HEK293 (cell line): ENCODE results near the gene TEX14.

ENCODE experiments used
- BCL11B ChIP-seq: fragments of 450-650 bp; formaldehyde crosslinking; IDR thresholded peaks from 2 replicates; pipeline ENCODE4 v1.5.1; 2016; ENCODE audit warnings: low read depth, missing biosample characterization, missing genetic modification characterization
- GLI4 ChIP-seq: fragments of 450-650 bp; formaldehyde crosslinking; IDR thresholded peaks from 2 replicates; pipeline ENCODE4 v1.5.1; 2016; ENCODE audit warnings: missing biosample characterization, missing genetic modification characterization
- GLIS2 ChIP-seq: fragments of 450-650 bp; formaldehyde crosslinking; IDR thresholded peaks from 2 replicates; pipeline ENCODE4 v1.5.1; 2016; ENCODE audit warnings: missing biosample characterization, missing genetic modification characterization
- KLF9 ChIP-seq: fragments of 450-650 bp; formaldehyde crosslinking; IDR thresholded peaks from 2 replicates; pipeline ENCODE4 v1.5.1; 2016; ENCODE audit warnings: missing biosample characterization, missing genetic modification characterization, low read depth
- REST ChIP-seq: fragments of 450-650 bp; formaldehyde crosslinking; IDR thresholded peaks from 2 replicates; pipeline ENCODE4 v1.5.1; 2016; ENCODE audit warnings: missing biosample characterization, missing genetic modification characterization
- ZBTB49 ChIP-seq: fragments of 450-650 bp; formaldehyde crosslinking; IDR thresholded peaks from 2 replicates; pipeline ENCODE4 v1.5.1; 2016; ENCODE audit warnings: missing biosample characterization, missing genetic modification characterization, low read depth
- ZBTB8A ChIP-seq: fragments of 450-650 bp; formaldehyde crosslinking; IDR thresholded peaks from 2 replicates; pipeline ENCODE4 v1.5.1; 2016; ENCODE audit warnings: missing biosample characterization, missing genetic modification characterization
- ZNF114 ChIP-seq: fragments of 450-650 bp; formaldehyde crosslinking; IDR thresholded peaks from 2 replicates; pipeline ENCODE4 v1.5.0; 2017; ENCODE audit warnings: missing biosample characterization, missing genetic modification characterization
- ZNF138 ChIP-seq: fragments of 450-650 bp; formaldehyde crosslinking; IDR thresholded peaks from 2 replicates; pipeline ENCODE4 v1.5.1; 2016; ENCODE audit warnings: missing biosample characterization, missing genetic modification characterization, borderline replicate concordance
- ZNF18 ChIP-seq: fragments of 450-650 bp; formaldehyde crosslinking; IDR thresholded peaks from 2 replicates; pipeline ENCODE4 v1.5.1; 2016; ENCODE audit warnings: missing biosample characterization, missing genetic modification characterization
- ZNF184 ChIP-seq: fragments of 450-650 bp; IDR thresholded peaks from 2 replicates; pipeline ENCODE4 v1.5.1; 2018; ENCODE audit warnings: missing biosample characterization, mild to moderate bottlenecking, missing genetic modification characterization
- ZNF239 ChIP-seq: fragments of 450-650 bp; formaldehyde crosslinking; IDR thresholded peaks from 2 replicates; pipeline ENCODE4 v1.5.1; 2016; ENCODE audit warnings: missing biosample characterization, missing genetic modification characterization
- ZNF350 ChIP-seq: fragments of 450-650 bp; formaldehyde crosslinking; IDR thresholded peaks from 2 replicates; pipeline ENCODE4 v1.5.0; 2017; ENCODE audit warnings: missing biosample characterization, mild to moderate bottlenecking, missing genetic modification characterization
- ZNF398 ChIP-seq: fragments of 450-650 bp; formaldehyde crosslinking; IDR thresholded peaks from 2 replicates; pipeline ENCODE4 v1.5.1; 2017; ENCODE audit warnings: missing biosample characterization, missing genetic modification characterization
- ZNF404 ChIP-seq: fragments of 450-650 bp; formaldehyde crosslinking; IDR thresholded peaks from 2 replicates; pipeline ENCODE4 v1.5.1; 2017; ENCODE audit warnings: missing biosample characterization, missing genetic modification characterization
- ZNF449 ChIP-seq: fragments of 450-650 bp; formaldehyde crosslinking; IDR thresholded peaks from 2 replicates; pipeline ENCODE4 v1.5.1; 2017; ENCODE audit warnings: missing biosample characterization, mild to moderate bottlenecking, missing genetic modification characterization, moderate library complexity
- ZNF501 ChIP-seq: fragments of 450-650 bp; formaldehyde crosslinking; IDR thresholded peaks from 2 replicates; pipeline ENCODE4 v1.5.1; 2016; ENCODE audit warnings: missing biosample characterization, missing genetic modification characterization
- ZNF513 ChIP-seq: fragments of 450-650 bp; IDR thresholded peaks from 2 replicates; pipeline ENCODE4 v1.5.1; 2018; ENCODE audit warnings: missing biosample characterization, missing genetic modification characterization
- ZNF529 ChIP-seq: fragments of 450-650 bp; formaldehyde crosslinking; IDR thresholded peaks from 2 replicates; pipeline ENCODE4 v1.5.1; 2017; ENCODE audit warnings: missing genetic modification characterization, missing biosample characterization; ENCODE audit not compliant: insufficient replicate concordance
- ZNF530 ChIP-seq: fragments of 450-650 bp; formaldehyde crosslinking; IDR thresholded peaks from 2 replicates; pipeline ENCODE4 v1.5.1; 2016; ENCODE audit warnings: low read depth, missing biosample characterization, missing genetic modification characterization
- ZNF561 ChIP-seq: fragments of 450-650 bp; IDR thresholded peaks from 2 replicates; pipeline ENCODE4 v1.5.1; 2018; ENCODE audit warnings: missing biosample characterization, missing genetic modification characterization, borderline replicate concordance
- ZNF626 ChIP-seq: fragments of 450-650 bp; sonication (Bioruptor Pico); formaldehyde crosslinking; IDR thresholded peaks from 2 replicates; pipeline ENCODE4 v1.5.1; 2018; ENCODE audit warnings: missing biosample characterization, missing genetic modification characterization, inconsistent platforms
- ZSCAN18 ChIP-seq: fragments of 450-650 bp; formaldehyde crosslinking; IDR thresholded peaks from 2 replicates; pipeline ENCODE4 v1.5.1; 2016; ENCODE audit warnings: missing biosample characterization, missing genetic modification characterization

TEX14 gene

GRCh38 chr17:58658804-58659713, 32.8 kb downstream of the TEX14 start (continued):
- no peak for TF ChIP-seq ZSCAN18 (tag by site-specific recombination)
- peak; percentile 74 for TF ChIP-seq ZNF398 (tag by site-specific recombination)
- peak; percentile 41; the same call in 1 of the 2 replicates for TF ChIP-seq ZNF449 (tag by site-specific recombination)
- no peak for TF ChIP-seq GLI4 (tag by site-specific recombination)
- TF ChIP-seq GLIS2 (tag by site-specific recombination) = peak; percentile 49; the same call in 1 of the 2 replicates
- TF ChIP-seq BCL11B (tag by site-specific recombination) = no peak; the same call in 1 of the 2 replicates
- TF ChIP-seq ZBTB49 (tag by site-specific recombination) = no peak
- peak; percentile 32; the same call in 1 of the 2 replicates for TF ChIP-seq ZNF404
- TF ChIP-seq REST (tag by site-specific recombination) = peak; percentile 16
- peak; percentile 25; the same call in 1 of the 2 replicates for TF ChIP-seq KLF9 (tag by site-specific recombination)
- no peak for TF ChIP-seq ZNF184
- TF ChIP-seq ZNF561 (tag by site-specific recombination) = 0 out of 2 replicates have a peak, but pooled peaks have one; percentile 9
- TF ChIP-seq ZNF114 (tag by site-specific recombination) = no peak
- TF ChIP-seq ZNF350 = no peak
- no peak for TF ChIP-seq ZNF239
- TF ChIP-seq ZNF138 (tag by site-specific recombination) = no peak
- 0 out of 2 replicates have a peak, but pooled peaks have one; percentile 51 for TF ChIP-seq ZNF501 (tag by site-specific recombination)
- peak; percentile 61 for TF ChIP-seq ZBTB8A
- TF ChIP-seq ZNF18 (tag by site-specific recombination) = peak; percentile 47; the same call in 1 of the 2 replicates
- no peak for TF ChIP-seq ZNF513
- TF ChIP-seq ZNF530 = no peak
- no peak for TF ChIP-seq ZNF626
- TF ChIP-seq ZNF529 (tag by site-specific recombination) = no peak
